Astrocyte (in vitro differentiated cells and primary cell): ENCODE data around the gene GLRX.

ENCODE experiments used
- CTCF ChIP-seq: IDR thresholded peaks from 2 replicates; pipeline ENCODE4 v1.5.1; 2011; ENCODE audit warnings: low read depth, mild to moderate bottlenecking, inconsistent platforms, low read length, moderate library complexity; ENCODE audit not compliant: insufficient read depth
- EZH2 ChIP-seq: IDR thresholded peaks from 2 replicates; pipeline ENCODE4 v1.6.1; 2012; ENCODE audit warnings: mild to moderate bottlenecking, low read length, inconsistent platforms; ENCODE audit not compliant: insufficient read depth

GRCh38 chr5:95832664-95833063, 10.1 kb upstream of the GLRX start:
- TF ChIP-seq CTCF (no peak), EZH2 (no peak)
